ENCODE results near the gene CUEDC2.
"Not testable (repeated sequence)": the region's sequence is repeated elsewhere in the genome, so short reads cannot be mapped to it uniquely, and the experiment has no call there.

Gene CUEDC2

GRCh38 chr10:102454662-102455487, 22.5 kb upstream of the CUEDC2 start:
- not testable (repeated sequence) for DNase-seq

DNA sequence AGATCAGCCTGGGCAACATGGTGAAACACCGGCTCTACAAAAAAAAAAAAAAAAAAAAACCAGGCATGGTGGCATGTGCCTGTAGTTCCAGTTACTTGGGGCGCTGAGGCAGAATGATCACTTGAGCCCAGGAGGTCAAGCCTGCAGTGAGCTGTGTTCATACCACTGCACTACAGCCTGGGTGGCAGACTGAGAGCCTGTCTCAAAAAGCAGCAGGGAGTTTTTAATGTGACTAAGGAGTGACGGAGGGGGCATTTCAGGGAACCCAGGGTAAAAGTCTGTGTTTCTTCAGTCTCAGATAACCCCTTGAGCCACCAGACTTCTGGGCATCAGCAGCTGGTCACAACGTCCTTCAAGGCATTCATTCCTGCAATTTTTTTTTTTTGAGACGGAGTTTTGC, 21.1 kb upstream of the CUEDC2 start:
- DNase-seq = no peak

GRCh38 chr10:102452672-102453340, 20.4 kb upstream of the CUEDC2 start:
- DNase-seq = peak; percentile 45 to 57

- DNase-seq = no peak
Observed at GRCh38 chr10:102451105-102451969, 19.0 kb upstream of the CUEDC2 start, which contains the start of gene C10orf95. C10orf95 (minus strand) TSS chr10:102451543; CDS start chr10:102451093, 450 bp downstream.

DNA sequence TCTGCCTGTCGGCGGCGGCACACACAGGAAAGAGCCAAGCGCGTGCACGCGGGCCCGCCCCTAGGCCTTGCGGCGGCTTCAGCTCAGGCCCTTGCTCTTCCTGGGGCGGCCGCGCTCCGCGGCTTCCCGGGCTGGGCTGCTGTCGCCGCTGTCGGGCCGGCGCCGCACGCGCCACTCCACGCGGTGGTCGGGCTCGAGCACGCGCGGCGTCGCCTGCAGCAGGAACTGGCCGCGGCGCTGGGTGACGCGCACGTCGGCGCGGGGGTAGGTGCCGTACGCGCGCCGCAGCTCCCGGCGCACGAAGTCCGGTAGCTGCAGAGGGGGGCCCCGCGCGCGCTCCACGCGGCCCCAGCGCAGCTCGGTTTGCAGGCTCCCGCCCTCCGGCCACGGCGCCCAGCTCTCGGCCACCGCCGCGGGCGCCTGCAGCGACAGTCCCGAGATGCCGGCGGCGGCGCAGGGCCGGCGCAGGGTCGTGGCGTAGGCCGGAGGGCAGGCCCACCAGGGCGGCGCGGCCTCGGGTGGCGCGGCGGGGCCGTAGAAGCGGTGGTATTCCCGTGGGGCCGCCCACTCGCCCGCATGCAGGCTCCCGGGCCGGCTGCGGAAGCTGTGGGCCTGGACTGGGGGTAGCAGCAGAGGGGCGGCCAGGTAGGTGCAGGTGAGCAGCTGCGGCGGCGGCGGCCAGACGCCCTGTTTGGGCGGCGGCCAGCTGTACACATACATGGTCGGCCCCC, 18.2 kb upstream of the CUEDC2 start:
- DNase-seq = peak; percentile 76 to 81

GRCh38 chr10:102450124-102450373, 17.7 kb upstream of the CUEDC2 start:
- no peak for DNase-seq

GRCh38 chr10:102449321-102450123, 17.1 kb upstream of the CUEDC2 start:
- DNase-seq = peak; percentile 87 to 89

GRCh38 chr10:102444851-102445250, 12.5 kb upstream of the CUEDC2 start:
- no peak for DNase-seq

GRCh38 chr10:102438374-102438773, 6.0 kb upstream of the CUEDC2 start:
- no peak for DNase-seq

GRCh38 chr10:102437515-102437914, 5.1 kb upstream of the CUEDC2 start:
- DNase-seq = no peak

GRCh38 chr10:102436312-102436711, 3.9 kb upstream of the CUEDC2 start:
- DNase-seq = no peak

DNA sequence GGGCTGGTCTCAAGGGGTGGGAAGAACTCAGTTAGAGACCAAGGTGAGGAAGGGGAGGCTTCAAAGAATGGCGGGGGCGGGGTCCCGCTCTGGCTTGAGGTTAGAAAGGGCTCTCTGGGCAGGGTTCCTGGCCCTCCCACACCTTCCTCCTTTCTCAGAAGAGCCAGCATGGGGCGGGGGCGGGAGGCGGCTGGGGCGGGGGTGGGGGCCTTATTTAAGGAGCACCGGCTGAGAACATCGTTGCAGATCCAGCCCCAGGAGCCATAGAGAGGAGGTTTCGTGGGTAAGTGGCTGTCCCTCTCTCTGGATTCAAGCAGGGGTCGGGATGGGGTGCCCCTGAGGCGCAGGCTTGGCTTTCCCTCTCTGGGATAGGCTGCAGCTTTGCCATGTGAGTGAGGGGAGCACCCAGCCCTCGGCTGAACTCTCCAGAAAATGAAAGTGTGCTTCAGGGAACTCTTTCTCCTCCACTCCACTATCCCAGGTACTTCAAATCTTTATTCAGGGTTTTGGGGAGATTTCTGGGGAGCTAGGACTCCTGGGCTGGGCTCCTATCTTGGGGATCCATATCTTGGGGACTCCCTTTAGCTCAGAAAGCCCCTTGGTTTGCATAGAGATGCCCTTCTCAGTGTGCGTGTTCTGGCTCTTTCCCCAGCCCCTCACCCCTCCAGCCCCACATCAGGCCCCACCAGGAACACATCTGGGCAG, 3.3 kb upstream of the CUEDC2 start:
- DNase-seq = peak; percentile 35 to 48

- DNase-seq = no peak
Observed at GRCh38 chr10:102435133-102435497, 2.7 kb upstream of the CUEDC2 start.

- DNase-seq = no peak
Observed at GRCh38 chr10:102434394-102435132, 2.2 kb upstream of the CUEDC2 start.

- DNase-seq = no peak
Observed at GRCh38 chr10:102433619-102434046, 1.3 kb upstream of the CUEDC2 start.

DNA sequence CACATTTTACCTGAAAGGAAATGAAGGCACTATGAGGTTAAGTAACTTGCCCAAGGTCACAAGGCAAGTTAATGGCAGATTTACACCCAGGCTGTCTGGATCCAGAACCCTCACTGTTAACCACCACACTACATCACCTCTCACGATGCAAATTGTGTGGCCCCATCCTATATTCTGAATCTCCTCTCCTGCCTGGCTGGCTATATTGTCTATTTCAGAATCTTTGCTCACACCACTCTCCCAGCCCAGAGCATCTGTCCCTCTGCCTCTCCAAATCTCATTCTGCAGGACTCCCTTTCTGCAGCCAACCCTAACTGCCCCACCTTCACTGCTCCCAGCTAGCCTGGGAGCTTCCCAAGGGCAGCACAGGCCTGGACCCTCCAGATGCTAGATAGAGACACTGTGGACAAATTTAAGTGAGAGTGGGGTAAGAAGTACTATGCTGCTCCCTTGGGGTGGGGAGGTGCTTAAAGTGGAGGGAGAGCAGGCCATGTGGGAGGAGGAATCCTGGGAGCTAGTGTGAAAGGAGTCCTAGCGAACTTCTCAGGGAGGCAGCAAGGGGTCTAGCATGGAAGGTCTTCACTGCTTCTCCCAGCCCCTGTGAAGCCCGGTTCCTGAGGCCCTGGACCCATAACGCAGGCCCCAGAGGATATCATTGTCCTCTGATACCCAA, 786 bp downstream of the CUEDC2 start:
- DNase-seq = no peak

DNA sequence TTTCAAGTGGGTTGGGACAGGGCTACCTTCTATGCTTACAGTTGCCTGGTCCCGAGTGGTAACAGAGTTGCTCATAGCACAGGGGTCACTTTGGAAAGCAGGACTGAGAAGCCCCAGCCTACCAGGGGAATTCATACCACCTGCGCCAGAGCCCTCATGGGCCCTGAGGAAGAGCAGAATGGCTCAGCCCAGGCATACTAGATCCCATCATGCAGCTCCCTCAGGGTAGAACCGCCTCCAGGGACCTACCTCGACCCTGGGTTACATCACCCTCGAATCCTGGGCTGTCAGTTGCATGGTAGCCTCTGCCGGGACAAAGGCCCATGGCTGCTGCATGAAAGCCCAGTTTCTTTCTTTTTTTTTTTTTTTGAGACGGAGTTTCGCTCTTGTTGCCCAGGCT, 2.9 kb downstream of the CUEDC2 start:
- no peak for DNase-seq

DNA sequence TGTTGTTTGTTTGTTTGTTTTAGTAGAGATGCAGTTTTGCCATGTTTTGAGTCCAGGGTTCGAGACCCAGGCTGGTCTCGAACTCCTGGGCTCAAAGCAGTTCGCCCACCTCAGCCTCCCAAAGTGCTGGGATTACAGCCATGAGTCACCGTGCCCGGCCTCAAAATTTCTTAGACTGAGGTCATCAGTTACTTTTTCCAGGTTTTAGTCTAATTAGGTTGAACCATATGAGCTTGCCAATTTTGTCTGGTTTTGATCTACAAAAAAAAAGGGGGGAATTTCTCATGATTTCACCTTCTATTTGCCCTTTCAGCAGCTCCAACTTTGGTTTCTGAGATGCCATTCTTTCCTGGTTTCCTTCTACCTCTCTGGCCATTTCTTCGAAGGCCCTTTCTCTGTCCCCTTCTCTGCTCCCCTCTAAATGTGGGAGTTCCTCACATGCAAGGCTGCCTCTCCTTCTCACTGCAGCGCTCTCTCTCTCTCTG, 5.5 kb downstream of the CUEDC2 start:
- no peak for DNase-seq

DNA sequence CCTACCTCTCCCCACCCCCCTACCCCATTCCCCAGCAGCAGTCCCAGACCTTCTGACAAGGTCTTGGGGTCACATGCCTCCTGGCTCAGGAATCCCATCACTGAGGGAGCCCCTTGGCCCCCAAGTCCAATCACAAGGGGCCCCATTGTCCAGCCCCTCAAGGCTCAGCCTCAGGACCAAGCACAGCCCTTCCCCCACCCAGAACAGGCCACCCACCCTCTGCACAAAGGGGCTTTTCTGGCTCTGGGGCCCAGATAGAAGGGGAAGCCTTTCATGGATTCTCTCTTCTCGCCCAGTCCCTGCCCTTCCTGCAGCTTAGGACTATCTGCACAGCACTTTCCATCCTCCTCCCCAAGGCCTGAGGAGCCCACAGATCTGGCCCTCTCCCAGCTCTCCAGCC, 6.9 kb downstream of the CUEDC2 start:
- no peak for DNase-seq

GRCh38 chr10:102424916-102425315, 7.5 kb downstream of the CUEDC2 start:
- no peak for DNase-seq
